Endothelial cell (in vitro differentiated cells): Measurements from ENCODE around the gene CDCP1. TPM values are rescaled to one million over a fixed set of nuclear protein-coding genes. Genes with fewer than 3 reads are reported as not detected.

Experiments
- DNase-seq: peaks from one replicate; pipeline ENCODE4 v3.0.0; 2021; ENCODE audit warnings: low spot score
- H3K27ac Mint-ChIP-seq: one replicate; pipeline ENCODE4 v1.8.0; 2021; ENCODE audit warnings: mixed read lengths, inconsistent platforms; ENCODE audit not compliant: unreplicated experiment
- H3K27me3 Mint-ChIP-seq: one replicate; pipeline ENCODE4 v1.8.0; 2021; ENCODE audit warnings: mild to moderate bottlenecking, moderate library complexity, mixed read lengths, inconsistent platforms; ENCODE audit not compliant: unreplicated experiment
- H3K36me3 Mint-ChIP-seq: one replicate; pipeline ENCODE4 v1.8.0; 2021; ENCODE audit warnings: mild to moderate bottlenecking, low read depth, mixed read lengths, inconsistent platforms; ENCODE audit not compliant: unreplicated experiment
- H3K4me1 Mint-ChIP-seq: one replicate; pipeline ENCODE4 v1.8.0; 2021; ENCODE audit warnings: mild to moderate bottlenecking, mixed read lengths, inconsistent platforms; ENCODE audit not compliant: unreplicated experiment
- H3K4me3 Mint-ChIP-seq: one replicate; pipeline ENCODE4 v1.8.0; 2021; ENCODE audit warnings: mild to moderate bottlenecking, mixed read lengths, inconsistent platforms; ENCODE audit not compliant: unreplicated experiment
- H3K9me3 Mint-ChIP-seq: one replicate; pipeline ENCODE4 v1.8.0; 2021; ENCODE audit warnings: mixed read lengths, inconsistent platforms; ENCODE audit not compliant: unreplicated experiment
- total RNA-seq: library from RNA; stranded (reverse); fragmentation: NEBNext Ultra II Directional; extraction: Animal tissue kit (Norgen Biotek cat#: 25700); gene quantifications from one replicate; pipeline ENCODE4 v1.2.1, GENCODE V29; 2021; ENCODE audit not compliant: unreplicated experiment
- TF ChIP-seq, protein P1 (sequence below): fragments of 200-600 bp; sonication (generic); IDR thresholded peaks from one replicate; pipeline ENCODE4 v1.5.0; 2021; ENCODE audit warnings: antibody characterized with exemption; ENCODE audit not compliant: unreplicated experiment

Gene CDCP1
- total RNA-seq, 1 donor from 2014 or later: 0.26 TPM

DNA sequence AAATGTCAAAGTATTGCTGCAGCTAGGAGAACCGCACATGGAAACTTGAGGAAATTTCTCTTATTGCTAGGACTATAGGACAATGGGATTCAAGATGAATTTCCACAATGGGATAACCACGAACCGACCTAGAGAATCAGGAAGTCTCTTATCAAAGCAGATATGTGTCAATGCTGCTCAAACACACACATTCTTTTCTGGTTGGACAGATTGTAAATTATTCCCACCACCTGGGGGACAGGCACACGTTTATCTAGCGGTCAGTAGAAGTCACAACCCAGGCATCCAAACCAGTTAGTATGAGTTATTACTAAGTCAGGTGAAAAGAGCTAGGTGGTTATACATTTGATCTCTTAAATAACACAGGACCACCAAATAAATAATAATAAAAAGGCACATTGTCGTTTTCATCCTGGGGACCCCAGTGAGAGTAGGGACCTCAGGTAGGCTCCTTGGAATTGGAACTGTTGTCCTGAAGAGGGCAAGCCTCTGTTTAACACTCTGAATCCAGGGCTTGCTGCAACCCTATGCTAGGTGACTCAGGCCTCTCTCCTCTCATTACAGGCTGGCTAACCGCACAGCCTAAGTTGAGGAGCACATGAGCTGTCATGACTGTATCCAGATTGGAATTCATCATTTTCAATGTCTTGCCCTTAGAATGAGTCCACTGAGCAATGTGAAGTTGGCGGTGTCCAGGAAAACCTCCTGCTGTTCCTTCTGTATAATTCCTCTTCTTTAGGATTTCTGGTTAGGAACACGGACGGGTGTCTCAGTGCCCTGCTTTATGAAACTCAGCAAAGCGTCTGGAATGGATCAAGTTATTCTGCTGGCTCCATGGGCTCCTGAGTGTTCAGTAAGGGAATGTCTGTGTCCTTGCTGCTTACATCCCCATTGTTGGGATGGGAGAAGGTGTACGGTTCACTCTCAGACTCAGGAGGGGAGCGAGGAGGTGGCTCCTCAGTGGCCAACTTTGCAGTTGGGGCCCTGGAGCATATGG, 61.1 kb downstream of the CDCP1 start:
- Mint-ChIP-seq H3K27me3 (peaks cover 2% of the 10 kb centered on the region), H3K36me3 (peaks cover 2% of the 10 kb centered on the region), H3K4me3 (no peak overlapping the region), H3K9me3 (no peaks in the 10 kb centered on the region), H3K27ac (no peak overlapping the region), H3K4me1 (peaks cover 5% of the 10 kb centered on the region)
- DNase-seq: no peak
- TF ChIP-seq, protein P1, sequence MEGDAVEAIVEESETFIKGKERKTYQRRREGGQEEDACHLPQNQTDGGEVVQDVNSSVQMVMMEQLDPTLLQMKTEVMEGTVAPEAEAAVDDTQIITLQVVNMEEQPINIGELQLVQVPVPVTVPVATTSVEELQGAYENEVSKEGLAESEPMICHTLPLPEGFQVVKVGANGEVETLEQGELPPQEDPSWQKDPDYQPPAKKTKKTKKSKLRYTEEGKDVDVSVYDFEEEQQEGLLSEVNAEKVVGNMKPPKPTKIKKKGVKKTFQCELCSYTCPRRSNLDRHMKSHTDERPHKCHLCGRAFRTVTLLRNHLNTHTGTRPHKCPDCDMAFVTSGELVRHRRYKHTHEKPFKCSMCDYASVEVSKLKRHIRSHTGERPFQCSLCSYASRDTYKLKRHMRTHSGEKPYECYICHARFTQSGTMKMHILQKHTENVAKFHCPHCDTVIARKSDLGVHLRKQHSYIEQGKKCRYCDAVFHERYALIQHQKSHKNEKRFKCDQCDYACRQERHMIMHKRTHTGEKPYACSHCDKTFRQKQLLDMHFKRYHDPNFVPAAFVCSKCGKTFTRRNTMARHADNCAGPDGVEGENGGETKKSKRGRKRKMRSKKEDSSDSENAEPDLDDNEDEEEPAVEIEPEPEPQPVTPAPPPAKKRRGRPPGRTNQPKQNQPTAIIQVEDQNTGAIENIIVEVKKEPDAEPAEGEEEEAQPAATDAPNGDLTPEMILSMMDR: no peak

DNA sequence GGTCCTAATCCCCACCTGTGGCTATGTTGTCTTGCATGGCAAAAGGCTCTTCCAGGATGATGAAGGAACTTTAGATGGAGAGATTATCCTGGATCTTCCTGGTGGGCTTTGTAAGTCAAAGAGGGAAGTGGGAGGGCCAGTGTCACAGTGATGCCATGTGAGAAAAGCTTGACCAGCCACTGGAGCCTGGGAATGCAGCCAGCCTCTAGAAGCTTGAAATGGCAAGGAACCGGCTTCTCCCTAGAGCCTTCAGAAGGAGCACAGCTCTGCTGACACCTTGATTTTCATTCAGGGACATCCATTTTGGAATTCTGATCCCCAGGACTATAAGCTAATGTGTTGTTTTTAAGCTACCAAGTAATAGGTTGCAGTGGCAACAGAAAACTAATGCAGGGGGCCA, 61.8 kb downstream of the CDCP1 start:
- peaks cover 5% of the 10 kb centered on the region for H3K4me1 Mint-ChIP-seq
- H3K27me3 Mint-ChIP-seq: peaks cover 2% of the 10 kb centered on the region
- H3K4me3 Mint-ChIP-seq: no peak overlapping the region
- TF ChIP-seq, protein P1: no peak
- H3K27ac Mint-ChIP-seq: no peak overlapping the region
- no peak for DNase-seq
- H3K9me3 Mint-ChIP-seq: no peaks in the 10 kb centered on the region
- H3K36me3 Mint-ChIP-seq: peaks cover 4% of the 10 kb centered on the region

GRCh38 chr3:45083023-45083422, 63.2 kb downstream of the CDCP1 start:
- Mint-ChIP-seq H3K4me1 (peaks cover 5% of the 10 kb centered on the region), H3K9me3 (no peaks in the 10 kb centered on the region), H3K27ac (no peak overlapping the region), H3K27me3 (peaks cover 2% of the 10 kb centered on the region), H3K4me3 (no peak overlapping the region), H3K36me3 (peaks cover 4% of the 10 kb centered on the region)
- TF ChIP-seq, protein P1: no peak
- DNase-seq: no peak

- TF ChIP-seq, protein P1: no peak
- Mint-ChIP-seq H3K9me3 (no peaks in the 10 kb centered on the region), H3K27me3 (peaks cover 2% of the 10 kb centered on the region), H3K4me1 (peaks cover 5% of the 10 kb centered on the region), H3K36me3 (peaks cover 4% of the 10 kb centered on the region), H3K4me3 (no peak overlapping the region), H3K27ac (no peak overlapping the region)
- DNase-seq: no peak
These were observed 64.0 kb downstream of the CDCP1 start for GRCh38 chr3:45082142-45082538.
